ENCODE data around the gene ZSCAN23.

DNA sequence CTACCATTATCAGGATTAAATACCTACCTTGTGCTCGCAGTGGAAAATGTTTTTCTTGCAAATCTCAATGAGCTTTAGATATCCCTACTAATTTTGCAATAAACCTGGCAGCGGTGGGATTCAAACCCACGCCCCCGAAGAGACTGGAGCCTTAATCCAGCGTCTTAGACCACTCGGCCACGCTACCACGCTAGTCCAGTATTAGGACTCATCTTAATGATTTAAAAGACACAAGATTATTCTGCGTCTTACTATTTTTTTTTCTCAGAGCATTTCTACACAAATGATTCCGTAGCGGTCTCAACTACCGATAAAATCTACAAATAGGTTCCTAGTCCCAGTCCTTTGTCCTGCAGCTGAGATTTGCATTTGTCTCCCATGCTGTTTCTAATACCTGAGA is 35.2 kb upstream of the ZSCAN23 start:
- TF ChIP-seq, protein P1, sequence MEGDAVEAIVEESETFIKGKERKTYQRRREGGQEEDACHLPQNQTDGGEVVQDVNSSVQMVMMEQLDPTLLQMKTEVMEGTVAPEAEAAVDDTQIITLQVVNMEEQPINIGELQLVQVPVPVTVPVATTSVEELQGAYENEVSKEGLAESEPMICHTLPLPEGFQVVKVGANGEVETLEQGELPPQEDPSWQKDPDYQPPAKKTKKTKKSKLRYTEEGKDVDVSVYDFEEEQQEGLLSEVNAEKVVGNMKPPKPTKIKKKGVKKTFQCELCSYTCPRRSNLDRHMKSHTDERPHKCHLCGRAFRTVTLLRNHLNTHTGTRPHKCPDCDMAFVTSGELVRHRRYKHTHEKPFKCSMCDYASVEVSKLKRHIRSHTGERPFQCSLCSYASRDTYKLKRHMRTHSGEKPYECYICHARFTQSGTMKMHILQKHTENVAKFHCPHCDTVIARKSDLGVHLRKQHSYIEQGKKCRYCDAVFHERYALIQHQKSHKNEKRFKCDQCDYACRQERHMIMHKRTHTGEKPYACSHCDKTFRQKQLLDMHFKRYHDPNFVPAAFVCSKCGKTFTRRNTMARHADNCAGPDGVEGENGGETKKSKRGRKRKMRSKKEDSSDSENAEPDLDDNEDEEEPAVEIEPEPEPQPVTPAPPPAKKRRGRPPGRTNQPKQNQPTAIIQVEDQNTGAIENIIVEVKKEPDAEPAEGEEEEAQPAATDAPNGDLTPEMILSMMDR (conservative IDR thresholded peaks at IDR 0.05; ENCODE audit: low read depth, low read length), result no peak
- no peak for TF ChIP-seq EZH2 (IDR thresholded peaks at IDR 0.05; ENCODE audit: borderline replicate concordance, low read depth, low read length, poor library complexity, severe bottlenecking)
